ENCODE results near the gene GPR25.

GPR25 gene

DNA sequence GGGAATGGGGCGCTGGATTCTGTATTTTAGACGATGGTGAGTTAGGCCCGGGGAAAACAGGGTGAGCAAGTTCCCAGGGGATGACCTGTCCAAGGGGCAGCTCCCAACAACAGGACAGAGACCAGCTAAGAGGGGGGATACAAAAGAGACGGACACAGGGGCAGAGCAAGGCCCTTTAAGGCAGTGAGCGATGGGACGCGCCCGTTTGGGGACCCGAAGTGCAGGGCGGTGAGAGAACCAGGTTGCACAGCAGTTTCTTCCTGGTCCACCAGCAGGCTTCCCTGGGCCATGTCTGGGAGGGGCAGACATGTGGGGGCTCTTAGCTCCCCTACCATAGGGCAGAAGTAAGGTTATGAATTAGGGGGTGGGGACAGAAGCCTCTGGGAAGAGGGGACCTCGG is 43.9 kb downstream of the GPR25 start:
- DNase-seq = no peak

DNA sequence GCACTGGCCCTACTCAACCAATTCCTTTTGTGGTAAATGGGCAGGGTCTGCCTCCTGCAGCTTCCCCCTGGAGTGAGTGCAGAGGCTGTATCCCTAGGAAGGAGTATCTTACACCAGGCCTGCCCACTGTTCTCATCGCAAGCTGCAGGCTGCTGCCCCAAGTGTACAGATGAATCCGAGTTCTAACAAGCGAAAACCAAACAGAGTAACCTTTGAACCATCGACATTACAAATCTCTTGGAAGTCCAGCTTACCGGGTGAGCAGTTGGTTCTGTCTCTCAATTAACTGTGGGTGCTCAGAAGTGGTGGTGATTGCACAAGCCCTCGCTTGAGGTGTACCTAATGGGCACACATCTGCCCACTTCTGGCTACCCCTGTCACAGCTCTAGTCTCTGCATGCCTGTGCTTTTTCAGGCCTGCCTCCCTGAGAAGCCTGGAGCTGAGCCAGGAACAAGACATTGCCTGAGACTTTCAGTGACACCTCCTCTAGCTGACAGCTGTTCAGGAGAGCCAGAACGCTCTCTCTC is 44.6 kb downstream of the GPR25 start:
- no peak for DNase-seq

DNA sequence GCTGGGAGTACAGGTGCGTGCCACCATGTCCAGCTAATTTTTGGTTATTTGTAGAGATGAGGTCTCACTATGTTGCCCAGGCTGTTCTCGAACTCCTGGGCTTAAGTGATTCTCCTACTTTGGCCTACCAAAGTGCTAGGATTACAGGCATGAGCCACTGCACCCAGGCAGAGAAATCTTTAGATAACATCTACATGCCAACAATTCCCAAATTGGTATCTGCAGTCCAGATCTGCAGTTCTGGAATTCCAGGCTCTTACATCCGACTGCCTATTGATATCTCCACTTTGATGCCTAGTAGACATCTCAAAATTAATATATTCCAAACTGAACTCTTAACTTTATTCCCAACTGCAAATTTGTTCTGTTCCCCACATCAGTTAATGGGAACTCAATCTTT is 45.2 kb downstream of the GPR25 start:
- DNase-seq = no peak

DNA sequence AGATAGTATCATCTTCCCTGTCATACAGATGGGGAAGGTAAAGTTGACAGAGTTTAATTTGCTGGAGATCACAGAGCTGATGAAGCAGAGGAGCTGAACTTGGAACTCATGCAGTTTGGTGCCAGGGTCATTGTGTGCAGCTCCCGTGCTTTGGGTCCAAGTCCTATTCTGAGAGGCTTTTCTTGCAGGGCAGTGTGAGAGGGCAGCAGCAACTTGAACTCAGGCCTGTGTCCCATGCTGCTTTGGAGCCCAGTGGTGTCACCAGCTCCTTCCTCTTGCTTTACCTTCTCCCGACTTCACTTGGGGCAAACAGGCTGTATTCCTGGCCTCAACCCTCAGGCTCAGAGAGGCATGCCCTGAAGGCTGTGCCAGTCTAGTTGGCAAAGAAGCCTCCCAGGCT is 46.6 kb downstream of the GPR25 start:
- no peak for DNase-seq

DNA sequence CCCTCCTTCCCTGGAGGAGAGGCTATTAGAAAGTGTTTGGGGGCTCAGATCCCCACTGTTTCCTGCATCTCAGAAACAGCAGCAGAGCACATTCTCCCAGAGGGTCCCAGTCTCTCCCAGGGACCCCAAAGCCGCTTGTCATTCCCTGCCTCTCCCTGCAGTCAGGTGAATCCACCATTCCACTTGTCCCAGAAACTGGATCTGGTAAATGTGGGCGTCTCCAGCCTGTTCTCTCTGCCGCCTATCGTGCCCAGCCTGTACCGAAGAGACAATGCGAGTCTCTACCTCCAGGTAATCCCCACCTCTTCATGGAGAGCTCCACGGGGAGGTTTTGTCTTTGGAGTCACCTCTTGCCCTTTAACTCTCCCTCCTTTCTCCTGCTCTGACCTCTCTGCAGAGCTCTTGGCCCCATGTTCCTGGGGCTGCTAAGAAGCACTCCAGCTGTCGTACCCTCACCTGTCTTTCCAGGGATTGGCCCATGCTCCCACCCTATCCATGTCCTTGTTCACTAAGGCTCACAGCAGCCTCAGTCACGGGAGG is 48.9 kb downstream of the GPR25 start:
- DNase-seq = no peak

DNA sequence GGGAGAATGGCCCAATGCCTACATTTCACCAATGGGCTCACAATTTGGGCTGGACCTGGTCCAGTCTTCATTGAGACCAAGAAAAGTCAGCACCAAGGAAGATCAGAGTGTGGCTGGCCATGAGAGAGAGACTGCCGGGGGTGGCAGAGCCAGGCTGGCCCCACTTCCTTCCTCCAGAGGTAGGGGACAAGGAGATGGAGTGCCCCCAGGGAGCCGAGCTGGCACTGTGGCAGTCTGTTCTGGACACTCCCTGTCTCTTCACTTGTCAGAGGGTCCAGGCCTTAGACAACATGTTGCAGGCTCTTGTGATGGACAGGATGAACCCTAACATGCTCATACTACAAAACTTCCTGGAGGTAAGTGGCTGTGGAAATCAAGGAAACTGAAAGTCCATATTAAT is 49.6 kb downstream of the GPR25 start:
- no peak for DNase-seq

DNA sequence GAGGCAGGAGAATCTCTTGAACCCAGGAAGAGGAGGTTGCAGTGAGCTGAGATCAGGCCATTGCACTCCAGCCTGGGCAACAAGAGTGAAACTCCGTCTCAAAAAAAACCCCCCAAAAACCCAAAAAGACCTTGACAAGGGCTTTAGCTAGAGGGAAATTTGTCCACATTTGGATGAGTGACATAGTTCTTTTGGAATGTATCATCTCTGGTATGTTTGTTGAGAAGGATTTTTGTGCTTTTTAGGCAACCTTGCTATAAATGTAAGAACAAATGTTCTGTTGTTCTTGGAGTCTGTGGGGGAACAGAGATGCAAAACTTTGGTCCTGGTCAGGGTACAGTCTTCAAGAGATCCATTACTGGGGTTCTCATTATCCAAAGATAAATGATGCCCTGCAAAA is 50.8 kb downstream of the GPR25 start:
- no peak for DNase-seq

Measured in right hindlimb (tissue), 1 donor.